ENCODE data around the gene FAM187B. TPM values are rescaled to one million over a fixed set of nuclear protein-coding genes. Genes with fewer than 3 reads are reported as not detected.
A peak's percentile ranks its signal among the peaks of the same experiment; 100 is the strongest.

The FAM187B gene
- total and polyA plus RNA-seq, 2 experiments from 2014 or later: not detected

DNA sequence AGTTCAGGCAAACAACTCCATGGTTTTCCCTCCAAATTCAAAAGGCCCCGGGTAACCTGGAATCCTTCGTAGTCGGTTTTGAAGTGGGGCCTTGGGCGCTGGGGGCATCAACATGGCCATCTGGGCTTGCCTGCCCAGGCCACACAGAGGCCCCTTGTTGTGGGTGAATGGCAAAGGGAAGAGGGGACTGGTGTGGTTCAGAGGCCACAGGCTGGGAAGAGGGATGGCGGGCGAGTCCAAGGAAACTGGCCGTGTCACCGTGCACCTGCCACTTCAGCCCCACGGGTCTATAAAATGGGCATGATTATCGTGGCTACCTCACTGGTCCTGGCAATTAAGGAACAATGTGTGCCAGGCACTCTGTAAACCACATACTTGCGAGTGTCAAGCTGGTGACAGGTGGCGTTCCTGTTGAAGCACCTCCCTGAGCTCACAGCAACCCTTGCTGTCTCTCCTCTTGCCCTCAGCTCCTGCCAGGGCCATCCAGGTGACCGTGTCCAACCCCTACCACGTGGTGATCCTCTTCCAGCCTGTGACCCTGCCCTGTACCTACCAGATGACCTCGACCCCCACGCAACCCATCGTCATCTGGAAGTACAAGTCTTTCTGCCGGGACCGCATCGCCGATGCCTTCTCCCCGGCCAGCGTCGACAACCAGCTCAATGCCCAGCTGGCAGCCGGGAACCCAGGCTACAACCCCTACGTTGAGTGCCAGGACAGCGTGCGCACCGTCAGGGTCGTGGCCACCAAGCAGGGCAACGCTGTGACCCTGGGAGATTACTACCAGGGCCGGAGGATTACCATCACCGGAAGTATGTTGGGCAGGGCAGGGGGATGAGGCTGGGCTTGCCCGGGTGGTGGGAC lies 21.5 kb upstream of the FAM187B start:
- Histone ChIP-seq H3K27me3 (peaks cover 4% of the 10 kb centered on the region), H3K27ac (peak overlapping the region; percentile 100), H2AFZ (no peak overlapping the region), H3K4me1 (ENCODE audit: insufficient read depth) (no peaks in the 10 kb centered on the region), H3K4me2 (peak overlapping the region; percentile 77), H3K4me3 (peak overlapping the region; percentile 82), H3K79me2 (peaks cover 44% of the 10 kb centered on the region), H3K9me2 (replicated peaks; ENCODE audit: insufficient read depth) (no peaks in the 10 kb centered on the region), H3K36me3 (replicated peaks; ENCODE audit: insufficient read depth, low read depth) (no peaks in the 10 kb centered on the region), H3K9me3 (ENCODE audit: low read depth) (no peaks in the 10 kb centered on the region), H4K20me1 (ENCODE audit: insufficient read depth, poor library complexity, severe bottlenecking) (no peaks in the 10 kb centered on the region)
- 83% methylated on average over 33 of the region's 34 CpGs for WGBS (ENCODE audit: low lambda C conversion rate, missing lambda C conversion rate)
- no peak for DNase-seq (ENCODE audit: low spot score)
- no peak for TF ChIP-seq CTCF (IDR thresholded peaks at IDR 0.05; ENCODE audit: poor library complexity)
- TF ChIP-seq EZH2phosphoT487 (IDR thresholded peaks at IDR 0.05; ENCODE audit: low read depth, severe bottlenecking, unreplicated experiment): no peak
- no peak for TF ChIP-seq EZH2 (IDR thresholded peaks at IDR 0.05; ENCODE audit: borderline replicate concordance)

GRCh38 chr19:35249146-35249847 lies 20.8 kb upstream of the FAM187B start:
- TF ChIP-seq CTCF (IDR thresholded peaks at IDR 0.05; ENCODE audit: poor library complexity) (no peak), EZH2phosphoT487 (IDR thresholded peaks at IDR 0.05; ENCODE audit: low read depth, severe bottlenecking, unreplicated experiment) (no peak), EZH2 (IDR thresholded peaks at IDR 0.05; ENCODE audit: borderline replicate concordance) (no peak)
- H3K4me1 ChIP-seq (ENCODE audit: insufficient read depth): no peaks in the 10 kb centered on the region
- H4K20me1 ChIP-seq (ENCODE audit: insufficient read depth, poor library complexity, severe bottlenecking): no peaks in the 10 kb centered on the region
- no peaks in the 10 kb centered on the region for H3K36me3 ChIP-seq (replicated peaks; ENCODE audit: insufficient read depth, low read depth)
- H3K9me3 ChIP-seq (ENCODE audit: low read depth): no peaks in the 10 kb centered on the region
- peak; percentile 55 for DNase-seq (ENCODE audit: low spot score)
- peak overlapping the region; percentile 77 for H3K4me2 ChIP-seq
- H3K79me2 ChIP-seq: peaks cover 43% of the 10 kb centered on the region
- H3K27me3 ChIP-seq: peaks cover 4% of the 10 kb centered on the region
- H2AFZ ChIP-seq: peak overlapping the region; percentile 9
- 3% methylated on average over 35 of the region's 39 CpGs for WGBS (ENCODE audit: low lambda C conversion rate, missing lambda C conversion rate)
- H3K4me3 ChIP-seq: peak overlapping the region; percentile 82
- H3K9me2 ChIP-seq (replicated peaks; ENCODE audit: insufficient read depth): no peaks in the 10 kb centered on the region
- H3K27ac ChIP-seq: peak overlapping the region; percentile 100

- Histone ChIP-seq H4K20me1 (ENCODE audit: insufficient read depth, poor library complexity, severe bottlenecking) (no peaks in the 10 kb centered on the region), H3K27ac (peak within 1 kb of the TSS; percentile 100), H3K4me2 (peak within 1 kb of the TSS; percentile 77), H3K4me1 (ENCODE audit: insufficient read depth) (no peaks in the 10 kb centered on the region), H3K4me3 (peak within 1 kb of the TSS; percentile 82), H2AFZ (peak within 1 kb of the TSS; percentile 67), H3K9me2 (replicated peaks; ENCODE audit: insufficient read depth) (no peaks in the 10 kb centered on the region), H3K9me3 (ENCODE audit: low read depth) (no peaks in the 10 kb centered on the region), H3K79me2 (peaks cover 38% of the 10 kb centered on the region), H3K27me3 (peaks cover 4% of the 10 kb centered on the region), H3K36me3 (replicated peaks; ENCODE audit: insufficient read depth, low read depth) (no peaks in the 10 kb centered on the region)
- no peak for TF ChIP-seq CTCF (IDR thresholded peaks at IDR 0.05; ENCODE audit: poor library complexity)
- no peak for TF ChIP-seq EZH2 (IDR thresholded peaks at IDR 0.05; ENCODE audit: borderline replicate concordance)
- TF ChIP-seq EZH2phosphoT487 (IDR thresholded peaks at IDR 0.05; ENCODE audit: low read depth, severe bottlenecking, unreplicated experiment): no peak
- 2% methylated on average over 60 of the region's 69 CpGs for WGBS (ENCODE audit: low lambda C conversion rate, missing lambda C conversion rate)
- DNase-seq (ENCODE audit: low spot score): peak; percentile 95
These were observed 20.0 kb upstream of the FAM187B start, which contains the start of gene LSR for GRCh38 chr19:35248310-35249145. TSS of gene LSR (plus strand) at chr19:35249002. CDS start at chr19:35249023, 21 bp downstream.

Measured in hepatocyte (in vitro differentiated cells).